Stimulated activated CD4-positive, alpha-beta T cell treated with anti-CD3 and anti-CD28 coated beads, Interleukin-4, amount 100 ng/mL, for 48 hours (primary cell): ENCODE measurements around the gene RBPMS2.
"Not testable (repeated sequence)": the region's sequence is repeated elsewhere in the genome, so short reads cannot be mapped to it uniquely, and the experiment has no call there.

ENCODE experiments used
- DNase-seq, 2 donors: peaks; one replicate each; pipeline ENCODE4 v3.0.0-alpha.2; 2020; ENCODE audit warnings: low read depth in 2 of 2

RBPMS2 gene

DNA sequence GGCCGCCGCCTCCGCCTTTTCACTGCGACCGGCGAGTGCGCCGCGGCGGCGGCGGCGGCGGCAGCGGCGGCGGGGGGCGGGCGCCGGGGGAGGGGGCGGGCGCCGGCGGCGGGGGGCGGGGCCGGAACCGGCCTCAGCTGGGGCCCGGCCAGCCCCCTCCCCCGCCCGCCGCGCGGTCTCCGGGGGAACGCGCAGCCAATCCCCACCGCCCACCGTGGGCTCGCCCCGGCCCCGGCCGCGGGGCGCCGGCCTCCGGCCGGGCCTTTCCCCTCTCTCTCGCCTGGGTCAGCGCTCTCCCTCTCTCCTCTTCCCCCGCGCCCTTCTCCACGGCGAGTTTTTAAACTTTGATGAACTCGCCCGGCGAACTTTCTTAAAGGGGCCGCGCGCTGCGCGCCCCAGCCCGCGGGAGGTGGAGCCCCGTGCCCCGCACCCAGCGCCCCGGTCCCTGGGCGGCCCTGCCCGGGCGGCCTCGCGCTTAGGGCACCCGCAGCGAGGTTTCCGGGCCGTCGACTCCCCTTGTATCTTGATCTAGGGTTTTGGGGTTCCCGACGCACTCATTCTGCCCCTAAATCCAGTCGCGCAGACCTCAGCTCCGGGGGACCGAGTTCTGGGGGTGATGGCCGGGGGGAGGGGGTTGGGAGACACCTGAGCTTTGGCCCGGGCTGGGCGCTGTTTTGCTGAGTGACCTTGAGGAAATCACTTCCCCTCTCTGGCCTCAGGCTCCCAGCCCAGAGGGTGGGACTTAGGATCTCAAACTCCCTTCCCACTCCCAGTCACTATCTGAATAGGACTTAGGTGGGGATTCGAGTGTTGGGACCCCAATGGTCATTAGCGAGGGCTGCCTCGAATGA, at the start of gene RBPMS2:
Gene RBPMS2 (minus strand): TSS at position 39 of the 851 bp plus-strand sequence. CDS start 270 bp downstream, outside the sequence.
- DNase-seq: no peak

DNA sequence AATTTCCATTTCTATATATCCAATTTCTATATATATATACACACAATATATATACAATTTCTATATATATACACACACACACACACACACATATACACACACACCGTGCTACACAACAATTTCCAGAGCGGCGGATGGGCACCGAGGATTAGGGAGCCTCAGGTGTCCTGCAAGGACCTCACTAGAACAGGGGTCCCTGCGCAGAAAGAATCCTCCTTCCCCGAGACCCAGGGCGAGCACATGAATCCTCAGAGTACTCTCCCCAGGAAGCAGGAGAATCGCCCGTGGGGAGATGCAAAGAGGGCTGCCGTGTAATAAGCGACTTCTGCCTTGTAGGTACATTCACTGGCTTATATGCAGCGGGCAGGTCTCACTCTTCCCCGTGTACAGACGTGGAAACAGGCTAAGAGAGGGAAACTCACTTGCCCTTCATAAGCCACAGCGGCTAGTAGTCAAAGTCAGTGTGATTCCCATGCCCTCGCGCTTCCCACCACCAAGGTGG, 49.6 kb upstream of the RBPMS2 start:
- DNase-seq: no peak

DNA sequence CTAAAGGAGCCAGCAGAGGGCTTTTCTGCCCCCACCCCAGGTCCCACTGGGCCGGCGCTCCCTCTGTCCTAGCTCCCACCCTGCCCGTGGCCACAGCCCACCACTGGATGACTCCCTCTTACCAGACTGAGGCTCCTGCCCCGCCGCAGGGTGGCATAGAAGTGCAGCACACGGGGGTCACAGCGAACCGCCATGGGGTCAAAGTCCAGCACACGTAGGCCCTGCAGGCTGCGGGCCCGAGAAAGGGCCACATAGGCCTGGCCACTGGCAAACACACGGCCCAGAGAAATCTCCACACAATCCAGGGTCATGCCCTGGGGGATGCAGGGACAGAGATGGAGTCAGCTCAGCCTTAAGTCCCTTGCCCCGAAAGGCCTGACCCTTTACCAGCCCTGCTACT, 41.1 kb upstream of the RBPMS2 start:
- DNase-seq: no peak

DNA sequence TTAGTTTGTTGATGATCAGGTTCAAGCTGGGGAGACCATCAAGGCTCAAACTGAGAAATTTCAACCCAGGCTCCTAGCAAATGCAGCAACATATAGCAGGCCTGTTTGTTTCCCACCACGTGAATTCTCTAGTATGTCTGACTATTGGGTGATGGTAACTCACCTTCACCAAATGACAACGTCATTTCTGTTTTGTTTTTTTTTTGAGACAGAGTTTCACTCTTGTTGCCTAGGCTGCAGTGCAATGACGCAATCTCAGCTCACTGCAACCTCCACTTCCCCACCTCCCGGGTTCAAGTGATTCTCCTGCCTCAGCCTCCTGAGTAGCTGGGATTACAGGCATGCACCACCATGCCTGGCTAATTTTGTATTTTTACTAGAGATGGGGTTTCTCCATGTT, 39.6 kb upstream of the RBPMS2 start:
- DNase-seq: not testable (repeated sequence)

DNA sequence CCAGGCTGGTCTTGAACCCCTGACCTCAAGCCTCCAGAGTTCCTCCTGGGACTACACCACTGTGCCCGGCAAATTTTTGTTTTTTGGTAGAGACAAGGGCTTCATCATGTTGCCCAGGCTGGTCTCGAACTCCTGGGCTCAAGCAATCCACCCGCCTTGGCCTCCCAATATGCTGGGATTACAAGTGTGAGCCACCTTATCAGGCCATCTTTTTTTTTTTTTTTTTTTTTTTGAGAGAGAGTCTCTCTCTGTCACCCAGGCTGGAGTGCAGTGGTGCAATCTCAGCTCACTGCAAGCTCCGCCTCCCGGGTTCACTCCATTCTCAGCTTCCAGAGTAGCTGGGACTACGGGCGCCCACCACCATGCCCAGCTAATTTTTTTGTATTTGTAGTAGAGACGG, 38.9 kb upstream of the RBPMS2 start:
- not testable (repeated sequence) for DNase-seq

DNA sequence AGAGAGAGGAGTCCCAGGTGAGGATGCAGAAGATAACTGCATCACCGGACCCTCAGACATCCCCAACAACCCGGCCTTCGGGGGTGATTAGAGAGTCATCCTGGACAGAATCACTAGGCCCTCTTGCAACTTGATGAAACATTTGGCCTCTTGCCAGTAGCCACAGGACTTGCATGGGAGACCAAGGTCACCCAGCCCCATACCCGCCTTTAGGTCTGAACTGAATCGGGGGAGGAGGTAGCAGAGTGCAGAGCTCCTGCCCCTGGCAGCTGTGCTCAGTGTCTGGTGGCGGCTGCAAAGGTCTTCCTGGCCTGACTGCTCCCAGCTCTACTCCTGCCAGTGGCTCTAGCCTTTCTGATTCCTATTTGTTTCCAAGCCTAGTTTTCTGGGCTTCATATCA, 37.7 kb upstream of the RBPMS2 start:
- no peak for DNase-seq

DNA sequence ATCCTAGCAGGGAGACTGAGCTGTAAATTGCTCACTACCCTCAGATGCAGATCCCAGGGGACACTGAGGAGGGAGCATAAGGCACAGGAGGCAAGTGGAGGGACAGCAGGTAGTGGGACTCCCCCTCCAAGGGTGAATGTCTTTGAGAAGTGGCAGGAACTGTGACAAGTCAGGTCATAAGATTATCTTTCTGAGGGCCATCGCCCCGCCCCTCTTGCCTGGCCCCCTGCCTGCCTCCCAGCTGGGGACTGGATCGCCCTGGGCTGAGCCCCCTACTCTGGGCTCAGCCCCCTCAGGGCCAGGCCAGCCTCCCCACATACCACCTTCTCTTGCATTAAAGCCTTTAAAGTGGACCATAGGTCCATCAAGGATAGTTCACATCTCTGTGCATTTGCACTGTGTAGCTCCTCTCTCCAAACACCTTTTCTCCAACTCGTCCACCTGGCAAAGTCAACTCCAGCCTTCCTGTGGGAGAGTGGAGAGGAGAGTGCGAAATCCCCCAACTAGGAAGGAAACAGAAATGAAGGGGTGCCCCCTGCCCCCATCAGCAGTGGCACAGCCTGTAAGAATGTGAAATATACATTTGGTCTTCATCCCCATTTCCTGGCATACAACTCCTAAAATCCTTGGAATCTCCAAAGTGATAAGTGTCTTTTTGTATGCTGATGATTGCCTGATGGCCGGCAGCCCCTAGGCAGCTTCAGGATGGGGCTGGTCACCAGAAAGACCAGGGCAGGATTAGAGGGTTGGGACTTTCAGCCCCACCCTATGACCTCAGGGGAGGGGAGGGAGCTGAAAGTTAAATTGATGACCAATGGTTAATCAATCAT, 35.3 kb upstream of the RBPMS2 start:
- DNase-seq: no peak

DNA sequence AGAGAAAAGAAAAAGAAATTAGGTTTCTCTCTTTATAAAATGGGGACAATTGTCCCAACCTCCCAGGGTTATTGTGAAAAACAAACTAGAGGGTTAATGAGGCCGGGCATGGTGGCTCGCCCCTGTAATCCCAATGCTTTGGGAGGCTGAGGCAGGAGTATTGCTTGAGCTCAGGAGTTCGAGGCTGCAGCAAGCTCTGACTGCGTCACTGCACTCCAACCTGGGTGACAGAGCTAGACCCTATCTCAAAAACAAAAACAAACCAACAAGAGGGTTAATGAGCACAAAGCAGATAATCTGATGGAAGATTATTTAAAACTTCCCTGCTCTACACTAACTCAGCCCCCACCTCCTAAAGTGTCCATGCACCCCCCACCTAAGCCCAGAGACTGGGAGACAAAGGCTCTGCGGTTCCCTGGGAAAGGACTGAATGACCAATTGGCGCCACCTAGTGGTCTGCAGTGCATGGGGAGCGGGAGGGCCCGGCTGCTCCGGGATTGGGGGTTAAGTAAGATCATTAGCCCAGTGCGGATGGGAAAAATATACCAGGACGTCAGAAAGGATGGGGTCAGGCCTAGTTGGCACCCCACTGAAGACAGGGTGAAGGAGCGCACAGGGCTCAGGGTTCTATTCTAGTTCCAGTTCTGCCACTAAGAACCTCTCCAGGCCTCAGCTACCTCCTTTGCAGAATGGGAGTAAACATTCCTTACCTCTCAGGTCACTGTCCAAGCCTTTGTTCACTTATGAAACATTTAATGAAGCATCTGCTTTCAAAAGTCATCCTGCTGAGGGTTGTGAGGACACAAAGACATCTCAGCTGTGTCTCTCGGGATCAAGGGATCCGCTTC, 34.5 kb upstream of the RBPMS2 start:
- peak; percentile 68 to 73 for DNase-seq

DNA sequence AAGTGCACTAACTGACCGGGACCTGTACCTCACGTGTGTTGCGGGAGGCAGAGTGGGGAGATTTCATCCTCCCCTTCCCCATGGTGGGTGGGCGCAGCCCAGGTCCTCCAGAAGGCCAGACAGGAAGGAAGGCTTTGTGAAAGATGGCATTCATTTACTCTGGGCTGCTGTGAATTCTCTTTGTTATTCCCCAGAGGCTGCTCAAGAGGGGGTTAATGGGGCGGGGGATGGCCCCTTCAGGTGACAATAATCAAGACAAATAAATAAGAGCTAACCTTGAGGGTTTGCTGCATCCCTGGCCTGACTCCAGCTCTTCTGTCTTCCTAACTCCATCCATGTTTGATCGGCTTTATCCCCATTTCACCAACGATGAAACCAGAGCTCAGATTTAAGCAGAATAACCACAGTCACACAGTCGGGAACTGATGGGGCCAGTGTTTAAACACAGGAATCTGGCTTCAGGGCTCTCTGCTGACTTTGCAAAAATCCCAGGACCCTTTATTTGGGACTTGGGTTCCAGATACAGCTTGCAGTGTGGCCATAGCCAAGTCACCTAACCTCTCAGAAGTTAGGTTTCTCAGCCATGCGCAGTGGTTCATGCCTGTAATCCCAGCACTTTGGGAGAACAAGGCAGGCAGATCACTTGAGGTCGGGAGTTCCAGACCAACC, 33.5 kb upstream of the RBPMS2 start:
- no peak for DNase-seq

DNA sequence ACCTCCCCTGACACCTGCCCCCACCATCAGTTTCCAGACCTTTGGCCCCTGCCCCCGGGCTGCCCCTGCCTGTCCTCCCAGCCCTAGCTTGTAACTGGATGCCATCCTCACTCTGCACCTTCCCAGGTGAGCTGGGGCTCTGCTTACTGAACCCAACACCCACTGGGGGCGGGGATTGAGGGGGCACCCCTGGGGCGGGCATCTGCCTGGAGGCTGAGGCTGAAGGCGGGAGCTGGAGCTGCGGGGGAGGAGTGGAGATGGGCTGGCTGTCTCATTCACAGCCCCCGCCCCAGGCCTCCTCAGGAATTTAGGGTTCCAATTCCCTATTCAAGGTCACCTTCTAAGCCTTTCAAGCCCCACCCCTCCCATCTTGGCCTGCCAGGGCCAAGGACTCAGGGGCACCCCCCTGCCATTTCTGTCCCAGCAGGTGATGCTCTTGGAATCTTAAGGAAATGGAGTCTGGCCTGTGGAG, 32.4 kb upstream of the RBPMS2 start:
- no peak for DNase-seq

DNA sequence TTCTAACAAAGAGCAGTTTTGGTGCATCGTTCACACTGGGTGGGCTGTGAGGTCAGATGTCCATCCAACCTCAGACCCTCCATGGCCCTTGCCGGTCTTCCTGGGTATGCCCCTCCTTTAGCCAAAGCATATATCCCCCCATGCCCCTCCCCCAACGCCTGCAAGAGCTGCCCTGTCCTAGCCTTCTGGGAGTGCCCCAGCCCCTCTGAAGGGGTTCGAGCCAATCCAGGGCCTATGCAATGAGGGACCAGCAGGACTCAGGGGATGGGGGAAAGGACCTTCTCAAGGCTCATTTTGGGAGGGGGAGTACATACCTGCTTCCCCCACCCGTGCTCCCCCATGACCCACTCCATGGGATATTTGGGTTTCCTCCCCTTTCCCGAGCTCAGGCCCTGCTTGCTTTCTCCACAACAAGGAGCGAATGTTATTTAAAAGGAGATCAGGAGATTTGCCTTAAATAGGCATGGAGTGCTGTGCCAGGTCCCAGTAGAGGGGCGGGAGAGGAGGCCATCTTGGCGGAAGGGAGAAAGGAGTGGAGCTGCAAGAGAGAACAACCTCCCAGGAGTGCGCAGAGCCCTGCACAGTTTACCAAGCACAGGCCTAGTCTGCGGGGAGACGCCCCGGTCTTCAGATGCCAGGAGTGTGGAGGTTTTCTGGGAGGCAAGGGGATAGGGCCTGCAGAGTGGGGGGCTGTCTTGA, 31.8 kb upstream of the RBPMS2 start:
- no peak for DNase-seq

DNA sequence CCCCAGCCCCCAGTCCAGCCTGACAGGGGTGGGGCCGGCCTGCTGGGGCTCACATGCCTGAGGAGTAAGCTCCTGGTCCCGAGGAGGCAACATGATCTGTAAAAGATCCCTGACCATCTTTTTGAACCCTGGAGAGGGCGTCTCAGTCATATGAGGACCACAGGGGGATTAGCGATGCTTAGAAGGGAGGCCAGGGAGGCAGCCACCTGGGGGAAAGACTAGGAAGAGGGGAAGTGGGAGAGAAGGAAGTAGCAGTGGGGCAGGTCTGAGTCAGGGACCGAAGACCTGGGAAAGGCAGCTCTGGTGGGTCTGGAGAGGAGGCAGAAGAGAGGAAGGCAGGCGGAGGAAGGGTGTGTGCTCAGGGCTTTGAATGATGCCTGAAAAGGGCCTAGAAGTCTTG, 31.1 kb upstream of the RBPMS2 start:
- DNase-seq: no peak

DNA sequence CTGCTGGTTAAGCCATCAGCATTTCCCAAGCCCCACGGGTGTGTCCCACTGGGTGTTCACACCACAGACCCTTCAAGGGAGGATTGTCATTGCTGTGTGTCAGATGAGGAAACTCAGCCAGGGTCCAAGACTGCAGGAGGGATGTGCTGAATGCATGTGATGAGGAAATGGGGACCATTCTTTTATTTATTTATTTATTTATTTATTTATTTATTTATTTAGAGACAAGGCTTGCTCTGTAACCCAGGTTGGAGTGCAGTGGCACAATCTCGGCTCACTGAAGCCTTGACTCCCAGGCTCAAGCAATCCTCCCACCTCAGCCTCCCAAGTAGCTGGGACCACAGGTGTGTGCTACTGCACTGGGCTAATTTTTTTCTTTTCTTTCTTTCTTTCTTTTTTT, 29.2 kb upstream of the RBPMS2 start:
- DNase-seq: no peak

DNA sequence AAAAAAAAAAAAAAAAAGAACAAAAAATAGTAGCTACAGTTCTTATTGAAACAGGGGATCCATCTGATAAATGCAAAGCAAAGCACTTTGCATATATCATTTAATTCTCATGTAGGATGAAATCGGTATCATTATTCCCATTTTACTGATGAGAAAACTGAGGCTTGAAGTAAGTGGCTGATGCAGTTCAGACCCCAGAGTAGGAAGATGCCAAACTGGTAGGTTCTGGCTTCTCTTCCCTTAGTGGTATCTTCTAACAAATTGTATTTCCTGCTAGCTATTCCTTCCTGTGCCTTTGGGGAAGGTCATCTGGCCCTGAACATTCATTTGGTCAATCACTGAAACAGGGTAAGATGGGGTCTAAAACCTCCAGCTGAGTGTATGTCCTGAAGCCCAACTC, 28.1 kb upstream of the RBPMS2 start:
- DNase-seq: no peak

DNA sequence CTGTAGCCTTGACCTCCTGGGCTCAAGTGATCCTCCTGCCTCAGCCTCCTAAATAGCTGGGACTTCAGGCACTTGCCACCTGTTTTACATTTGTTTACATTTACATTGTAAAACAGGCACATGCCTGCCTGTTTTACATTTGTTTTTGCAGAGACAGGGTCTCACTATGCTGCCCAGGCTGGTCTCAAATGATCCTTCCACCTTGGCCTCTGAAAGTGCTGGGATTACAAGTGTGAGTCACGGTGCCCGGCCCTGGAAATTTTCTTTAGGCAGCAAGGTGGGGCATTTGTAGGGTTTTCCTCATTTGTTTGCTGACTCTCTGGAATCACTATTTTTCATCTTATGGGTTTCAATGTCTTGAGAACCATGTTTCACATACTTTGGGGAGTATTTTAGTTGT, 25.1 kb upstream of the RBPMS2 start:
- no peak for DNase-seq

DNA sequence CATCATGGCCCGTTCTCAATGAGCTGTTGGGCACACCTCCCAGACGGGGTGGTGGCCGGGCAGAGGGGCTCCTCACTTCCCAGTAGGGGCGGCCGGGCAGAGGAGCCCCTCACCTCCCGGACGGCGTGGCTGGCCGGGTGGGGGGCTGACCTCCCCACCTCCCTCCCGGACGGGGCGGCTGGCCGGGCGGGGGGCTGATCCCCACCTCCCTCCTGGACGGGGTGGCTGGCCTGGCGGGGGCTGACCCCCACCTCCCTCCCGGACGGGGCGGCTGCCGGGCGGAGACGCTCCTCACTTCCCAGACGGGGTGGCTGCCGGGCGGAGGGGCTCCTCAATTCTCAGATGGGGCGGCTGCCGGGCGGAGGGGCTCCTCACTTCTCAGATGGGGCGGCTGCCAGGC, 23.5 kb upstream of the RBPMS2 start:
- DNase-seq: not testable (repeated sequence)

DNA sequence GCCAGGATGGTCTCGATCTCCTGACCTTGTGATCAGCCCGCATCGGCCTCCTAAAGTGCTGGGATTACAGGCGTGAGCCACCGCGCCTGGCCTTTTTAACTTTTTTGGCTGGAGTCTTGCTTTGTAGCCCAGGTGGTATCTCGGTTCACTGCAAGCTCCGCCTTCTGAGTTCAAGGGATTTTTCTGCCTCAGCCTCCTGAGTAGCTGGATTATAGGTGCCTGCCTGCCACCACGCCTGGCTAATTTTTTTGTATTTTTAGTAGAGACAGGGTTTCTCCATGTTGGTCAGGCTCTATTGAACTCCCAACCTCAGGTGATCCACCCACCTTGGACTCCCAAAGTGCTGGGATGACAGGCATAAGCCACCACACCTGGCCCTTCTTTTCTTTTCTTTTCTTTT, 20.5 kb upstream of the RBPMS2 start:
- not testable (repeated sequence) for DNase-seq

DNA sequence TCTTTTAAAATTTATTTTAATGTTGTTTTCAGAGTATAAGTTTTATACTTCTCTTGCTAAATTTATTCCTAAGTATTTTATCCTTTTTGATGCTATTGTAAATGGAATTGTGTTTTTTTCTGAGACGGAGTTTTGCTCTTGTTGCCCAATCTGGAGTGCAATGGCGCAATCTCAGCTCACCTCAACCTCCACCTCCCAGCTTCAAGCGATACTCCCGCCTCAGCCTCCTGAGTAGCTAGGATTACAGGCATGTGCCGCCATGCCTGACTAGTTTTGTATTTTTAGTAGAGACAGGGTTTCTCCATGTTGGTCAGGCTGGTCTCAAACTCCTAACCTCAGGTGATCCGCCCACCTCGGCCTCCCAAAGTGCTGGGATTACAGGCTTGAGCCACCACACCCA, 19.9 kb upstream of the RBPMS2 start:
- not testable (repeated sequence) for DNase-seq

DNA sequence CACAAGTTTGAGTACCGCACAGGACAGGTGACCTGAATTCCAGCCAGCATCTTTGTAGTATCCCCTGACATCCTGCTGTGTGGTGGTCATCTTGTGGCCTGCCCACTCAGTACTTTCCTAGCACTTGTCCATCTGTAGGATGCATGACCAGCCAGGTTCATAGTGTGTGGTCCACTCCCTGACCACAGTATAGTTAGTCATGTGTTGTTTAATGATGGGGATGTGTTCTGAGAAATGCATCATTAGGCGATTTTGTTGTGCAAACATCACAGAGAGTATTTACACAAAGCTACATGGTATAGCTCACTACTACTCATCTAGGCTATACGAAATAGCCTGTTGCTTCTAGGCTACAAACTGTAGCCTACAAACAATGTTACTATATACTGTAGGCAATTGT, 16.9 kb upstream of the RBPMS2 start:
- no peak for DNase-seq

DNA sequence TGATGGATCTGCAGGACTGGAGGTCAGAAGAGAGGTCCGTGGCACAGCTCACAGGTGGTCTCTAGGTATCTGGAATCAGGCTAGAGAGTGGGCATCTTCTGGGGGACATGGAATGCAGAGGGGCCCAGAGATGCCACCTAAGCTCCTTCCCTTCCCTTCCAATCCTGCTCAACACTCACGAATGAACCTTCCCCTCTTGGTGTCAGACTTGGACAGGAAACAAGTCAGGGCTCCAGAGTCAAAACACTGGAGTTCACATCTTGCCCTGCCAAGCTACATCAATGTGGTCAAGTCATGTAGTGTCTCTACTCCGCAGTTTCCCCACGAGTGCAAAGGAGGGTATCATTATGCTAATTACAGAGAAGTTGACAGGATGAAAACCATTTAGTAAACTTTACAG, 16.0 kb upstream of the RBPMS2 start:
- no peak for DNase-seq

DNA sequence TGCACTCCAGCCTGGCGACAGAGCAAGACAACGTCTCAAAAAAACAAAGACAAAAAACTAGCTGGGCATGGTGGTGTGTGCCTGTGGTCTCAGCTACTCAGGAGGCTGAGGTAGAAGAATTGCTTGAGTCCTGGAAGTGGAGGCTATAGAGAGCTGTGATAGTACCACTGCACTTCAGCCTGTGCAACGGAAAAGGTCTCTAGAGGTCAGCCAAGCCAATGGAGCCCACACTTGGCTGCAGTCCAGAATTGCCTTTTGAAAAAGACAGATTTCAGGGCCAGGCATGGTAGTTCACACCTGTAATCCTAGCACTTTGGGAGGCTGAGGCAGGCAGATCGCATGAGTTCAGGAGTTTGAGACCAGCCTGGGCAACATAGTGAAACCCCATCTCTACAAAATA, 8.4 kb upstream of the RBPMS2 start:
- DNase-seq: no peak
